Measurements from ENCODE around the gene SH3BP4.

GRCh38 chr2:235059161-235059560, 107.3 kb downstream of the SH3BP4 start:
- no peak for TF ChIP-seq CTCF (IDR thresholded peaks at IDR 0.05)
- no peak for TF ChIP-seq JUN (IDR thresholded peaks at IDR 0.05)
- no peak for TF ChIP-seq POLR2A (IDR thresholded peaks at IDR 0.05; ENCODE audit: low read length)
- no peak for TF ChIP-seq MAFK (IDR thresholded peaks at IDR 0.05; ENCODE audit: partially characterized antibody)
- TF ChIP-seq CBX2 (IDR thresholded peaks at IDR 0.05; ENCODE audit: borderline replicate concordance, low read depth) = no peak
- TF ChIP-seq JUNB (IDR thresholded peaks at IDR 0.05) = no peak
- no peak for TF ChIP-seq RCOR1 (IDR thresholded peaks at IDR 0.05; ENCODE audit: low read depth, low read length)
- no peak for TF ChIP-seq CHD2 (IDR thresholded peaks at IDR 0.05; ENCODE audit: low read length, partially characterized antibody)
- no peak for TF ChIP-seq NFE2L2 (conservative IDR thresholded peaks at IDR 0.05; ENCODE audit: low read length)
- no peak for TF ChIP-seq KDM1A (IDR thresholded peaks at IDR 0.05; ENCODE audit: low read depth)
- TF ChIP-seq, protein P1, sequence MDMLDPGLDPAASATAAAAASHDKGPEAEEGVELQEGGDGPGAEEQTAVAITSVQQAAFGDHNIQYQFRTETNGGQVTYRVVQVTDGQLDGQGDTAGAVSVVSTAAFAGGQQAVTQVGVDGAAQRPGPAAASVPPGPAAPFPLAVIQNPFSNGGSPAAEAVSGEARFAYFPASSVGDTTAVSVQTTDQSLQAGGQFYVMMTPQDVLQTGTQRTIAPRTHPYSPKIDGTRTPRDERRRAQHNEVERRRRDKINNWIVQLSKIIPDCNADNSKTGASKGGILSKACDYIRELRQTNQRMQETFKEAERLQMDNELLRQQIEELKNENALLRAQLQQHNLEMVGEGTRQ (IDR thresholded peaks at IDR 0.05) = no peak

Data from A549 (cell line).